Measurements from ENCODE around the gene GPC3.

- no peak for TF ChIP-seq CTCF (IDR thresholded peaks at IDR 0.05)
- TF ChIP-seq POLR2A (IDR thresholded peaks at IDR 0.05) = no peak
Observed at GRCh38 chrX:133965321-133965720, 20.1 kb downstream of the GPC3 start.

Data from thyroid gland (tissue), 4 donors.